Activated CD4-positive, alpha-beta T cell treated with anti-CD3 and anti-CD28 coated beads for 36 hours (primary cell): ENCODE results near the gene NOXO1. TPM values are rescaled to one million over a fixed set of nuclear protein-coding genes. Genes with fewer than 3 reads are reported as not detected.
"Not testable (repeated sequence)": the region's sequence is repeated elsewhere in the genome, so short reads cannot be mapped to it uniquely, and the experiment has no call there.

Experiments used
- ATAC-seq: fragments of 200-7000 bp; cut with Tn5 transposase; one replicate; pipeline ENCODE4 v1.10.0; 2021; ENCODE audit warnings: mild to moderate bottlenecking, moderate library complexity
- CTCF ChIA-PET: fragments of 350-600 bp; sonication (Branson Sonifier 250); formaldehyde crosslinking; loops from one replicate; lab custom pipeline; 2021; ENCODE audit warnings: antibody characterized with exemption; lab: Charles Lee
- POLR2A ChIA-PET: fragments of 350-600 bp; sonication (Branson Sonifier 250); formaldehyde crosslinking; loops from one replicate; lab custom pipeline; 2021; ENCODE audit warnings: antibody characterized with exemption, inconsistent platforms; lab: Charles Lee
- DNase-seq: peaks from one replicate; pipeline ENCODE4 v3.0.0-alpha.2; 2020
- H3K27ac Mint-ChIP-seq: one replicate; pipeline ENCODE4 v1.8.0; 2021; ENCODE audit warnings: mixed read lengths
- H3K27me3 Mint-ChIP-seq: one replicate; pipeline ENCODE4 v1.8.0; 2021; ENCODE audit warnings: mixed read lengths
- H3K36me3 Mint-ChIP-seq: one replicate; pipeline ENCODE4 v1.8.0; 2021; ENCODE audit warnings: low read depth, mixed read lengths
- H3K4me1 Mint-ChIP-seq: one replicate; pipeline ENCODE4 v1.8.0; 2021; ENCODE audit warnings: mixed read lengths
- H3K4me3 Mint-ChIP-seq: one replicate; pipeline ENCODE4 v1.8.0; 2021; ENCODE audit warnings: mild to moderate bottlenecking, moderate library complexity, mixed read lengths
- H3K9me3 Mint-ChIP-seq: one replicate; pipeline ENCODE4 v1.8.0; 2021; ENCODE audit warnings: low read depth, mixed read lengths
- intact Hi-C, 2 experiments: fragments of 100-400 bp; cut with DNase I in 1 of 2; cut with micrococcal nuclease in 1 of 2; formaldehyde crosslinking; loops; one replicate each; pipeline versions ENCODE4 v1.14.2 to v1.15.1; 2022 to 2024; cut with DNase I, micrococcal nuclease
- total RNA-seq, 2 experiments: library from RNA; stranded (reverse); gene quantifications; one replicate each; pipeline ENCODE4 v1.2.3, GENCODE V29; 2021

Gene NOXO1
- total RNA-seq, 2 experiments from 2014 or later, result not detected

- H3K4me1 Mint-ChIP-seq, result peaks cover 38% of the 10 kb centered on the region
- no peak for ATAC-seq
- ChIA-PET POLR2A (interaction anchor here (1.7 to 2.5 kb wide), 2 partner anchors 10 to 18 kb away, joined by 9 to 14 read pairs; partner anchors contain the start of genes MSRB1 and TBL3), CTCF (no interaction called here)
- DNase-seq, result peak; percentile 57
- peak overlapping the region; percentile 99 for H3K27ac Mint-ChIP-seq
- peaks cover 49% of the 10 kb centered on the region for H3K36me3 Mint-ChIP-seq
- H3K4me3 Mint-ChIP-seq, result peak overlapping the region; percentile 96
- no peaks in the 10 kb centered on the region for H3K9me3 Mint-ChIP-seq
- no peaks in the 10 kb centered on the region for H3K27me3 Mint-ChIP-seq
- intact Hi-C loops, result loop anchor here in 1 of 2 experiments (2.0 to 5.0 kb wide), 2 partner anchors 46 to 193 kb away; partner anchors contain the start of genes TRAF7 and ZNF598
Measured at GRCh38 chr16:1961651-1962067, 19.6 kb downstream of the NOXO1 start.

- Mint-ChIP-seq H3K9me3 (no peaks in the 10 kb centered on the region), H3K27ac (peak overlapping the region; percentile 95), H3K4me1 (peaks cover 37% of the 10 kb centered on the region), H3K36me3 (peaks cover 49% of the 10 kb centered on the region), H3K4me3 (peak overlapping the region; percentile 96), H3K27me3 (no peaks in the 10 kb centered on the region)
- ATAC-seq, result peak; percentile 13
- intact Hi-C loops, result loop anchor here in 1 of 2 experiments (2.0 to 5.0 kb wide), 2 partner anchors 46 to 194 kb away; partner anchors contain the start of genes TRAF7 and ZNF598
- ChIA-PET CTCF (interaction anchor here (1.5 kb wide), 1 partner anchor 10 kb away, joined by 8 read pairs; the partner anchor contains the start of gene TBL3), POLR2A (interaction anchor here (0.5 to 2.5 kb wide), 7 partner anchors 9 to 904 kb away, joined by 3 to 14 read pairs (median 4); partner anchors contain the start of genes MSRB1, NOXO1, TBL3 and TRAF7)
- DNase-seq, result peak; percentile 70
Measured at GRCh38 chr16:1960665-1961630, 20.3 kb downstream of the NOXO1 start.

GRCh38 chr16:1959269-1960039 is 21.8 kb downstream of the NOXO1 start, which contains the start of gene NDUFB10:
TSS of gene NDUFB10 (plus strand) at chr16:1959538. CDS start at chr16:1959625, 87 bp downstream.
- ATAC-seq, result peak; percentile 77
- Mint-ChIP-seq H3K27me3 (no peaks in the 10 kb centered on the region), H3K9me3 (no peaks in the 10 kb centered on the region)

DNA sequence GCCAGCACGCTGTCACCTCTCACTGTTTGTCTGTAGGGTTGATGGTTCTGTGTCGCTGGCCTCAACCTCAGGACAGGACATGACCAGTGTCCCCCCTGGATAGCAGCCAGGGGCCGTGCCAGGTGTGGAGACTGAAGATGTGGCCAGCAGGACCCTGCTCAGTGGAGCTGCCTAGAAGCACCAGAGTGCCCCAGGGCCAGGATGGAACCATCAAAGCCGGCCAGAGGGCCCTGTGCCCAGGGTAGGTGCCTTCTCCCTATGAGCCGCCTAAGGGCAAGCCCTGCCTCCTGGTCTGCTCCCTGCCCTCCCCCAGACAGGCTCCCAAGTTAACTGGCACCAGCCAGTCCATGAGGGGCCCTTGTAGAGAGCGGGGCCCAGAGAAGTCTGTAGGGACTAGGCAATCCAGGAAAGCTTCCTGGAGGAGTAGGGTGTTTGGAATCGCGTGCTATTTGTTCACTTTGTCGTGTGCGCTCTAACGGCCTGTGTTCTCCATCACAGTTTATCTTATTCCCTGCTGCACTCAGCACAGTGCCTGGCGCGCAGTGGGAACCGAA is 22.5 kb downstream of the NOXO1 start:
- Mint-ChIP-seq H3K27me3 (no peaks in the 10 kb centered on the region), H3K4me1 (peaks cover 32% of the 10 kb centered on the region), H3K27ac (no peak overlapping the region), H3K4me3 (peak overlapping the region; percentile 96), H3K9me3 (no peaks in the 10 kb centered on the region), H3K36me3 (peaks cover 31% of the 10 kb centered on the region)
- ChIA-PET POLR2A (no interaction called here), CTCF (no interaction called here)
- ATAC-seq, result no peak
- intact Hi-C loops, result loop anchor here (1.0 to 2.0 kb wide), 6 partner anchors 15 to 1290 kb away; partner anchors contain the start of genes MSRB1 (in 2 of the 2), EME2 (in 1 of the 2), MRPS34 (in 1 of the 2) and RHOT2 (in 1 of the 2)
- no peak for DNase-seq

More at GRCh38 chr16:1959269-1960039, 21.8 kb downstream of the NOXO1 start, which contains the start of gene NDUFB10:
- POLR2A ChIA-PET, result interaction anchor here (1.4 to 2.5 kb wide), 2 partner anchors 12 to 196 kb away, joined by 5 to 14 read pairs; partner anchors contain the start of genes TBL3 and TRAF7
- H3K27ac Mint-ChIP-seq, result peak within 1 kb of the TSS; percentile 95
- CTCF ChIA-PET, result interaction anchor here (0.6 kb wide), 1 partner anchor 17 kb away, joined by 3 read pairs; the partner anchor contains the start of gene MSRB1
- H3K4me1 Mint-ChIP-seq, result peaks cover 34% of the 10 kb centered on the region
- peak within 1 kb of the TSS; percentile 96 for H3K4me3 Mint-ChIP-seq
- DNase-seq, result peak; percentile 96
- peaks cover 36% of the 10 kb centered on the region for H3K36me3 Mint-ChIP-seq
- intact Hi-C loops, result loop anchor here (1.0 to 5.0 kb wide), 8 partner anchors 16 to 1291 kb away; partner anchors contain the start of genes MSRB1 (in 2 of the 2), TRAF7 (in 2 of the 2), EME2 (in 1 of the 2) and MRPS34 (in 1 of the 2)

GRCh38 chr16:1958143-1958491 is 23.2 kb downstream of the NOXO1 start:
- H3K9me3 Mint-ChIP-seq, H3K27ac Mint-ChIP-seq, POLR2A ChIA-PET, ATAC-seq, CTCF ChIA-PET, DNase-seq, H3K4me3 Mint-ChIP-seq, H3K27me3 Mint-ChIP-seq: not testable (repeated sequence)
- peaks cover 25% of the 10 kb centered on the region for H3K4me1 Mint-ChIP-seq
- peaks cover 24% of the 10 kb centered on the region for H3K36me3 Mint-ChIP-seq
- intact Hi-C loops, result loop anchor here in 1 of 2 experiments (2.0 kb wide), 1 partner anchor 185 kb away; the partner anchor contains the start of genes EME2 and MRPS34

GRCh38 chr16:1957434-1958142 is 23.7 kb downstream of the NOXO1 start:
- H3K27ac Mint-ChIP-seq, ATAC-seq, H3K4me3 Mint-ChIP-seq, H3K27me3 Mint-ChIP-seq, H3K9me3 Mint-ChIP-seq, CTCF ChIA-PET, DNase-seq: not testable (repeated sequence)
- Mint-ChIP-seq H3K36me3 (peaks cover 19% of the 10 kb centered on the region), H3K4me1 (peaks cover 21% of the 10 kb centered on the region)
- intact Hi-C loops, result loop anchor here in 1 of 2 experiments (2.0 kb wide), 1 partner anchor 185 kb away; the partner anchor contains the start of genes EME2 and MRPS34
- POLR2A ChIA-PET, result interaction anchor here (0.8 kb wide), 1 partner anchor 195 kb away, joined by 3 read pairs; no protein-coding TSS in a partner anchor

DNA sequence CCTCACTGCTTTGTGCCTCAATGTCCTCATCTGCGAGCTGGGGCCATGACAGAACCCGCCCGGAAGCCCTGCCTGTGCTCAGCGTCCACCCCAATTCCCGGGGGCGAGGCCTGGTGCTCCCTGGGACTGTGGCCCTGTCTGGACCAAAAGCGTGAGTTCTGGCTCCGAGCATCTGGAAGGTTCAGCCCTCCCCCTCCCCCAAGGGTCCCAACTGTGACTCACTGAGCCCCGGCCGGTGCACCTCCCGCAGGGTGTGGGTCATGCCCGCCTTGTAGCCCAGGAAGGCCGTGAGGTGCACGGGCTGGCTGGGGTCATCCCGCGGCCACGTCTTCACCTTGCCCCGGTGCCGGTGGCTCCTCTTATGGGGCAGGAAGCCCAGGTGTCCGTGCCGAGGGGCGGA is 27.5 kb downstream of the NOXO1 start:
- POLR2A ChIA-PET, result interaction anchor here (1.6 kb wide), 1 partner anchor 11 kb away, joined by 4 read pairs; the partner anchor contains the start of gene MSRB1

GRCh38 chr16:1950559-1950958 is 30.7 kb downstream of the NOXO1 start:
- ChIA-PET POLR2A (no interaction called here), CTCF (interaction anchor here (0.5 kb wide), 1 partner anchor 9 kb away, joined by 4 read pairs; no protein-coding TSS in a partner anchor)
- Mint-ChIP-seq H3K36me3 (no peaks in the 10 kb centered on the region), H3K4me3 (no peak overlapping the region), H3K27ac (no peak overlapping the region), H3K9me3 (no peaks in the 10 kb centered on the region), H3K27me3 (no peaks in the 10 kb centered on the region), H3K4me1 (peaks cover 3% of the 10 kb centered on the region)
- no peak for ATAC-seq
- intact Hi-C loops, result no loop called here
- DNase-seq, result no peak

More for the DNA sequence above, 27.5 kb downstream of the NOXO1 start:
- CTCF ChIA-PET, result interaction anchor here (0.7 kb wide), 1 partner anchor 11 kb away, joined by 3 read pairs; the partner anchor contains the start of gene RPS2
- Mint-ChIP-seq H3K36me3 (no peaks in the 10 kb centered on the region), H3K4me3 (no peak overlapping the region), H3K4me1 (peaks cover 3% of the 10 kb centered on the region), H3K9me3 (no peaks in the 10 kb centered on the region), H3K27ac (no peak overlapping the region), H3K27me3 (no peaks in the 10 kb centered on the region)
- no peak for DNase-seq
- intact Hi-C loops, result no loop called here
- no peak for ATAC-seq

- DNase-seq, result no peak
- Mint-ChIP-seq H3K9me3 (no peaks in the 10 kb centered on the region), H3K4me1 (peaks cover 3% of the 10 kb centered on the region), H3K4me3 (no peak overlapping the region), H3K27me3 (no peaks in the 10 kb centered on the region), H3K36me3 (no peaks in the 10 kb centered on the region), H3K27ac (no peak overlapping the region)
- ChIA-PET CTCF (interaction anchor here (0.5 kb wide), 1 partner anchor 9 kb away, joined by 4 read pairs; no protein-coding TSS in a partner anchor), POLR2A (no interaction called here)
- ATAC-seq, result no peak
- intact Hi-C loops, result no loop called here
Measured at GRCh38 chr16:1950047-1950446, 31.2 kb downstream of the NOXO1 start.
